GM23248 (cell line): ENCODE results near the gene PLAU.

Source experiments
- EZH2 ChIP-seq: fragments of 200-600 bp; sonication (generic); IDR thresholded peaks from 2 replicates; pipeline ENCODE4 v1.6.1; 2018; ENCODE audit warnings: antibody characterized with exemption, mild to moderate bottlenecking; ENCODE audit not compliant: insufficient read depth, poor library complexity, severe bottlenecking
- EZH2phosphoT487 ChIP-seq: fragments of 200-600 bp; sonication (generic); IDR thresholded peaks from 2 replicates; pipeline ENCODE4 v1.6.1; 2018; ENCODE audit warnings: antibody characterized with exemption, moderate library complexity, mild to moderate bottlenecking, low read depth; ENCODE audit not compliant: insufficient read depth

GRCh38 chr10:73950155-73950948, 39.4 kb downstream of the PLAU start:
- no peak for TF ChIP-seq EZH2
- no peak for TF ChIP-seq EZH2phosphoT487
